Measurements from ENCODE around the gene MECP2.

Gene MECP2

GRCh38 chrX:154040307-154040756 is 57.2 kb downstream of the MECP2 start:
- Histone ChIP-seq H3K9ac (ENCODE audit: low read length) (no peak overlapping the region), H3K9me3 (ENCODE audit: insufficient read depth, low read length) (no peaks in the 10 kb centered on the region), H3K27ac (ENCODE audit: low read length) (no peak overlapping the region)

GRCh38 chrX:154039577-154039976 is 57.9 kb downstream of the MECP2 start:
- Histone ChIP-seq H4K20me1 (ENCODE audit: insufficient read depth, low read length) (peaks cover 20% of the 10 kb centered on the region), H3K4me1 (ENCODE audit: low read length) (peaks cover 7% of the 10 kb centered on the region), H3K9ac (ENCODE audit: low read length) (no peak overlapping the region), H3K9me3 (ENCODE audit: insufficient read depth, low read length) (no peaks in the 10 kb centered on the region), H3K27ac (ENCODE audit: low read length) (no peak overlapping the region), H2AFZ (ENCODE audit: low read depth, low read length) (no peak overlapping the region), H3K27me3 (ENCODE audit: low read depth, low read length) (no peaks in the 10 kb centered on the region), H3K4me2 (ENCODE audit: low read length) (no peak overlapping the region), H3K79me2 (ENCODE audit: low read length) (peaks cover 15% of the 10 kb centered on the region), H3K36me3 (replicated peaks; ENCODE audit: low read depth, low read length) (peaks cover 3% of the 10 kb centered on the region), H3K4me3 (ENCODE audit: low read length) (no peak overlapping the region)
- TF ChIP-seq CTCF (IDR thresholded peaks at IDR 0.05; ENCODE audit: low read depth, low read length): no peak
- TF ChIP-seq EZH2phosphoT487 (IDR thresholded peaks at IDR 0.05; ENCODE audit: low read depth): no peak

More at GRCh38 chrX:154040307-154040756, 57.2 kb downstream of the MECP2 start:
- Histone ChIP-seq H3K4me1 (ENCODE audit: low read length) (peaks cover 7% of the 10 kb centered on the region), H3K27me3 (ENCODE audit: low read depth, low read length) (no peaks in the 10 kb centered on the region), H3K4me2 (ENCODE audit: low read length) (no peak overlapping the region), H4K20me1 (ENCODE audit: insufficient read depth, low read length) (peaks cover 14% of the 10 kb centered on the region), H3K4me3 (ENCODE audit: low read length) (no peak overlapping the region), H3K36me3 (replicated peaks; ENCODE audit: low read depth, low read length) (peaks cover 3% of the 10 kb centered on the region), H3K79me2 (ENCODE audit: low read length) (peaks cover 10% of the 10 kb centered on the region; the same call in 1 of the 2 replicates), H2AFZ (ENCODE audit: low read depth, low read length) (no peak overlapping the region)
- TF ChIP-seq CTCF (IDR thresholded peaks at IDR 0.05; ENCODE audit: low read depth, low read length) (no peak), EZH2phosphoT487 (IDR thresholded peaks at IDR 0.05; ENCODE audit: low read depth) (no peak)

GRCh38 chrX:154038656-154039055 is 58.9 kb downstream of the MECP2 start:
- H3K4me2 ChIP-seq (ENCODE audit: low read length): no peak overlapping the region
- no peaks in the 10 kb centered on the region for H3K36me3 ChIP-seq (replicated peaks; ENCODE audit: low read depth, low read length)
- H3K4me1 ChIP-seq (ENCODE audit: low read length): peaks cover 7% of the 10 kb centered on the region
- H3K79me2 ChIP-seq (ENCODE audit: low read length): peaks cover 17% of the 10 kb centered on the region
- no peaks in the 10 kb centered on the region for H3K9me3 ChIP-seq (ENCODE audit: insufficient read depth, low read length)
- no peak overlapping the region for H3K9ac ChIP-seq (ENCODE audit: low read length)
- peaks cover 21% of the 10 kb centered on the region for H4K20me1 ChIP-seq (ENCODE audit: insufficient read depth, low read length)
- H3K4me3 ChIP-seq (ENCODE audit: low read length): no peak overlapping the region
- H3K27ac ChIP-seq (ENCODE audit: low read length): no peak overlapping the region
- no peak overlapping the region for H2AFZ ChIP-seq (ENCODE audit: low read depth, low read length)
- no peaks in the 10 kb centered on the region for H3K27me3 ChIP-seq (ENCODE audit: low read depth, low read length)
- TF ChIP-seq CTCF (IDR thresholded peaks at IDR 0.05; ENCODE audit: low read depth, low read length) (no peak), EZH2phosphoT487 (IDR thresholded peaks at IDR 0.05; ENCODE audit: low read depth) (no peak)

GRCh38 chrX:154037754-154038153 is 59.8 kb downstream of the MECP2 start:
- no peaks in the 10 kb centered on the region for H3K9me3 ChIP-seq (ENCODE audit: insufficient read depth, low read length)
- no peak overlapping the region for H3K4me3 ChIP-seq (ENCODE audit: low read length)
- H3K79me2 ChIP-seq (ENCODE audit: low read length): peaks cover 17% of the 10 kb centered on the region
- no peak overlapping the region for H2AFZ ChIP-seq (ENCODE audit: low read depth, low read length)
- peaks cover 7% of the 10 kb centered on the region for H3K4me1 ChIP-seq (ENCODE audit: low read length)
- no peak overlapping the region for H3K27ac ChIP-seq (ENCODE audit: low read length)
- TF ChIP-seq CTCF (IDR thresholded peaks at IDR 0.05; ENCODE audit: low read depth, low read length) (no peak), EZH2phosphoT487 (IDR thresholded peaks at IDR 0.05; ENCODE audit: low read depth) (no peak)
- H3K36me3 ChIP-seq (replicated peaks; ENCODE audit: low read depth, low read length): no peaks in the 10 kb centered on the region
- no peaks in the 10 kb centered on the region for H3K27me3 ChIP-seq (ENCODE audit: low read depth, low read length)
- H3K9ac ChIP-seq (ENCODE audit: low read length): no peak overlapping the region
- no peak overlapping the region for H3K4me2 ChIP-seq (ENCODE audit: low read length)
- peaks cover 21% of the 10 kb centered on the region for H4K20me1 ChIP-seq (ENCODE audit: insufficient read depth, low read length)

All from OCI-LY3 (cell line).